Pulmonary artery endothelial cell (primary cell): ENCODE measurements around the gene CBX7. TPM values are rescaled to one million over a fixed set of nuclear protein-coding genes. Genes with fewer than 3 reads are reported as not detected.
"Not testable (repeated sequence)": the region's sequence is repeated elsewhere in the genome, so short reads cannot be mapped to it uniquely, and the experiment has no call there.

Experiments used
- DNase-seq: peaks from one replicate; pipeline ENCODE4 v3.0.0-alpha.2; 2011; ENCODE audit warnings: low read depth, low spot score
- total RNA-seq: library from RNA; depleted of rRNA; stranded (reverse); fragments of >200 nt; gene quantifications from 2 replicates; pipeline ENCODE4 v1.2.3, GENCODE V29; 2014

CBX7 gene
- total RNA-seq, 1 donor from 2014 or later, result 2.7 TPM

DNA sequence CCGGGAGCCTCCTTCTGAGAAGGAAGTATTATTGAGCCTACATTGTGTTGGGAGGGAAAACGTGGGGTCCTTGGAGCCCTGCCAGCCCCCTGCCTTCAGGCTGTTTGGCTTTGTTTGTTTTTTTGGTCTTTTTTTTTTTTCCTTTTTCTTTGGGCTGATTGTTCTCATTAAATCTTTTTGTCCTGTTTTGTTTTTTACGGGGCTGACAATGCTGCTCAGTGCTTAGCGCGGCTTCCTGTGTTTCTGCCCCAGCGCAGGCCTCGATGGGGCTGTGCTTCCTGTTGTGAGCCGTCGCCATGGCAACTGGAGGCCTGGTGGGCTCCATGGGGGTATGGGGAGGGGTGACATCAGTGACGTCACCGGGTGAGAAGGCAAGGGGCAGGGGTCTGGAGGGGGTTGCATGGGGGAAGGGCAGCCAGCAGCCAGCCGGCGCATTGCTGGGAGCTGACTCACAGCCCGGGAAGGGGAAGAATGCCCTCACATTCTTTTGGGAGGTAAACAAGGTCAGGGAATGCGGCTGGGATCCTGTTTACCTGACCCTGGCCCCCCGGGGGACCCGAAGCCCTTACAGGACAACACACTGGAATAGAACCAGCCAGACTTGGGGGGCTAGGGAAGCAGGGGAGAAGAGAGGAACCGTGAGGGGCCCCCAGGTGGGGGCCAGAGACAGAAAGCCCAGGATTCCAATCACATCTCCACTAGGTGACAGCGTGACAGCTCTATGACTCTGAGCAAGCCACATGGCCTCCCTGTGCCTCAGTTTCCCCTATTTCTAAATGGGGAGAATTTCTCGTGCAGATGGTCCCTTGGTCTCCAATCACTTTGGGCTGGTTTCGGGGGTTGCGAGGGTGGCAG, 22.2 kb upstream of the CBX7 start:
- DNase-seq, result peak; percentile 99

DNA sequence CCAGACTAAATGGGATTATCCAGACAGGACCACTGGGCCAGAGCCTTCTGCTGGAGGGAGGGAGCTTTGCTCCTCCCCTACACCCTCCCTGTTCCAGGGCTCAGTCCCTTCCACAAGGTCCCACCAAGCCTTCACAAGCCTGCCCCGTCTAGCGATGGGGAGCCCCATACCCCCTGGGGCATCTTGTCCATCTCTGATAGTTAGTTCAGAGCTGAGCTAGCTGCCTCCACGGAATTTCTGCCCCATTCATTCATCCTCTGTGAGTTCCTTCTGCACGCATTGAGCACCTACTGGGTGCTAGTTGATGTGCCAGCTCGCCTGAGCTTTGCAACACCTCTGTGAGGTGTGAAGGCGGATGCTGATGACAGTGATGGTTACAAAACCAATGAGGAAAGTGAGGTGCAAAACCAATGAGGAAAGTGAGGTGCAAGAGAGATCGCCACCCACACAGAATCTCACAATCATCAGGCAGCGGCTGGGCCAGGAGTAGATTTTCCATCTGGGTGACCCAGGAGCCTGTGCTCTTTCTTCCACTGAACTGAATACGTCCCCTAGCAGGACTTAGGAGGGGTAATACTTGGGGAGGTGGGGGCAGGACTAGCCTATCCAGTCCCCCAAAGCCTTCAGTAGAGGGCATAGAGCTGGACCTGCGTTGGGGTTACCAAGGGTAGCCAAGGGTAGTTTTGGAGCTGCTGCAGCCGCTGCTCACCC, 21.5 kb upstream of the CBX7 start:
- no peak for DNase-seq

DNA sequence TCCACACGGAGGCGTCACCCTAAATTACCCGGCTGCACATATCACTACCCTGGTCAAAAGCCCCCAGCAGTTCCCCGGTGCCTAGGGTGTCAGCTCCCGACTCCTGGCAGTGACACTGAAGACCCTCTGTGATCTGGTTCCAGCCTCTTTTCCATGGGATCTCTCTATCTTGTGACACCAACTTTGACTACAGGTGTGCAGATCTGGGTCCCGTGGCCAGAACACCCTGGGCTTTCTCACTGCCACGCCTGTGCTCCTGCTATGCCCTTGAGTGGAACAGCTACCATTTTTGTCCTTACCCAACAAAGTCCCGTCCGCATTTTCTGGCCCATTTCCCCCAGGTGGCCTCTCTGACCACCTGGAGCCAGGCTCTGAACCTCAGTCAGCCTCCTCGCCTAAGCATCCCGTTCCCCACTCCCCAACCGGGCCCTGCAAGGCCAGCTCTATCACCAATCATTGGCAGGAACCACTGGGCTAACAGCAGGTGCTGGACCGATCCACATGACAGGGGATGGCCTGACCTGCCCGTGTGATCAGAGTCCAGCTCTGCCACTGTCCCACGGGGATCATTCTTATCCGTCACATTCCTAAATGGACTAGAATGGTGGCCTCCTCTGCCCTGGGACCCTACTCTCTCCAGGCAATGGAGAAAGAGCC, 20.7 kb upstream of the CBX7 start:
- DNase-seq, result no peak

DNA sequence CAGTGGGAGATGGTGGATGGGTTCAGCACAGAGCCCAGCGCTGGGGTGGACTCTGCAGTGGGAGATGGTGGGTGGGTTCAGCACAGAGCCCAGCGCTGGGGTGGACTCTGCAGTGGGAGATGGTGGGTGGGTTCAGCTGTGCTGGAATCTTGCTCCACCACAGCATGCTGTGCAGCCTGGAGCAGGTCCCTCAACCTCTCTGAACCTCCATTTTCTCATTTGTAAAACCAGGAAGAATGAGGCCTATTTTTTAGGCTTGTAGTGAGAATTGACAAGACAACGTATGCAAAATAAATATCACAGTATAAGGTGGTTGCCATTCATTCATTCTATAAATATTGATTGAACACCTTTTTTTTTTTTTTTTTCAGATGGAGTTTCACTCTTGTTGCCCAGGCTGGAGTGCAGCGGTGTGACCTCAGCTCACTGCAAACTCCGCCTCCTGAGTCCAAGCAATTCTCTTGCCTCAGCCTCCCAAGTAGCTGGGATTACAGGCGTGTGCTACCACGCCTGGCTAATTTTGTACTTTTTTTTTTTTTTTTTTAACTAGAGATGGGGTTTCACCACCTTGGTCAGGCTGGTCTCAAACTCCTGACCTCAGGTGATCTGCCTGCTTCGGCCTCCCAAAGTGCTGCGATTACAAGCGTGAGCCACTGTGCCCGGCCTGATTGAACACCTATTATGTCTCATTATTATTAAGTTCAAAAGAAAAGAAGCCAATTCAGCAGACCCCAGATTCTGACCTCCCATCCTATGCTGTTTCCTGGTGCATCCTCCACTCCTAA, 20.0 kb upstream of the CBX7 start:
- DNase-seq, result not testable (repeated sequence)

DNA sequence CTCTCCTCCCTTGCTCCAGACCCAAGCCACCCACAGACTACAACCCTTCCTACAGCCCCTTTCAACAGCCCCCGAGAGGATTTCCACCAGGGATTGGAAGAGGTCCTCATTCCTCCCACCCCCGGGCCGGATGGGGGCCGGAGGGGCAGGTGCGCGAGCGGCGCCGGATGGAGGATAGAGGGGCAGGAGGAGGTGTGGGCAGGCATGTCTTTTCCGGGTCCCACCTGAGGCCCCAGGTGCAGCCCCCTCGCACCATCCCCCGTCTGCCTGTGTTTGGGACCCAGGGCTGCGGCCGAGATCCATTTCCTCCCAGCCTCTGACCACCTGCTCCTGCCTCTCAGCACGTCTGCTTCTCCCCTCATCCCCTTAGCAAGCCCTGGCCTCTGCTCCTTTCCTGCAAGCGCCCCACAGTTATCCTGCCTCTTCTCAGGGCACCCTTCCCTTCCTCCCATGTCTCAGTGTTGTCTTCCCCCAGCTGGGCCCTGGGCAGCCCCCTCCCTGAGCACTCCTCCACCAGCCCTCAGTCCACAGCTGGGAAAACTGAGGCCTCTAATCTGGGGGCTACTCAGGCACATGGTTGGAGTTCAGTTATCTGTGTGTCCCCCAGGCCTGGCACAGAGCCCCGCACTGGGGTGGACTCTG, 19.3 kb upstream of the CBX7 start:
- no peak for DNase-seq

DNA sequence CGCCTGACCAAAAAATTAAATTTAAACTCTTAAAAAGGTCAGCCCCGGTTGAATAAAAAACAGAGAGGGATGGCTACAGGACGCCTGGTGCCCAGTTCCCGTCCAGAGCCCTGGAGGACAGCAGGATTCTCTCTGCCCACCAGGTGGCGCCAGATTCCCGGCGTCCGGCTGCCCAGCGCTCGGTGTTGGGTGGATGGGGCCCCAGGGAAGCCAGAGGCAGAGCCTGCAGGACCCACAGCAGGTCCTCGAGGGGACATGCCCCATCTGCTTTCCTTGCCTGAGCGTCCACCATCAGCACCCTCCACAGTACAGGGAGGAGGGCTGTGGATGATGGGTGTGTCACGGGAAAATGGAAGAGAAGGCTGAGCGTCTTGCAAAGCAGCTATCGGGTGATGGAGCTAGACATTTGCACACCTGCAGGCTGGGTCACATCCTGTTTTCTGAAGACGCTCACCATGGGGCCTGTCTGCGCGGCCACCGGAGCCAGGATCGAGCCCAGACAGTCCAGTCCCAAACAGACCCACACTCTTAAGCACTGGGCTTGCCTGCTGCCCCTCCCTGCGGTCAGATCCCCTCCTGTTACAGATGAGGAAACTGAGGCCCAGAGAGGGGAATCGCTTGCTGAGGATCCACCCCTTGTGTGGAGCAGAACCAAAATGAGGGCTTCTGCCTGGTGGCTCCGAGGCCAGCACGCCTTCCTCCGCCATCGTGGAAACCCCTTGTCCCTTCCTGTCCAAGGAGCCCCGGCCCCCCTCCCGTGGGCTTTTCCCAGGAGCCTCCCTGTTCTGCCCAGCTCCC, 18.5 kb upstream of the CBX7 start:
- no peak for DNase-seq

DNA sequence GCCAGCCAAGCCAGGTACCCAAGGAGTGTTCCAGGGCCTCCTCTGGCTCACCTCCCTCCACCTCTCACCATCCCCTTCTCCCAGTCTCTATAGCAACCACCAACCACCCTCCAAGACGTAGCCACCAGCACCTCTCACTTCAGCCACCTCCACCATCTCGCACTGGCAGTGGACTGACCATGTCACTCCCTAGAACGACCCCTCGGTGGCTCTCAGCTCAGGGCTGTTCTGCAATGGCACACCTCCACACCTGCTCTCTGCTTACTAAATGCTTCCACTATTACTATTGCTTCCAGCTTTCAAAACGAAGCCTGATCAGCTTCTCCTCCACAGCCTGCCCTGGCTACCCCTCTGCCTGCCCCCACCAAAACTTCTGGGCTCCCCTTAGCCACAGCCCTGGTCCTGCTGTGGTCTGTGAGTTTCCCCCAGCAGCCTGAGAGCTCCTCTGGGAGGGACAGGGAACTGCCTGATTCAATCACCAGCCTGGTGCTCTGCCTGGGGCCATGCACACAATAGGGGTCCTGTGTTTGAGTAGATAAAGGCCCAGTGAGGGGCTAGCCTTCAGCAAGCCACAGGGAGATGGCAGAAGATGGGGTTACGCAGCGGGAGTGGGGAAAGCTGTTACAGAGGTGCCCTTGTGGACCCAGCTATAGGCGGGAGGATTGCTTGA, 17.5 kb upstream of the CBX7 start:
- no peak for DNase-seq

DNA sequence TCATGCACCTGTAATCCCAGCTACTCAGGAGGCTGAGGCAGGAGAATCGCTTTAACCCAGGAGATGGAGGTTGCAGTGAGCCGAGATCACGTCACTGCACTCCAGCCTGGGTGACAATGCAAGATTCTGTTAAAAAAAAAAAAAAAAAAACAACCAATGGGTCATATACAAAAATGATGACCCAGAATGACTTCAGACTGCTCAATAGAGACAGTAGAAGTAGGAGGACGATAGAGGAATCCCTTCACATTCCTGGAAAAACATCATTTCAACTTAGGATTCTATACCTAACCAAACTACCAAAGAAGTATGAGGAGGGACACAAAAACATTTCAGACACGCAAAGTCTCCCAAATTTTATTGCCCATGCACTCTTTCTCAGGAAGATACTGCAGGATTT, 14.1 kb upstream of the CBX7 start:
- DNase-seq, result no peak

DNA sequence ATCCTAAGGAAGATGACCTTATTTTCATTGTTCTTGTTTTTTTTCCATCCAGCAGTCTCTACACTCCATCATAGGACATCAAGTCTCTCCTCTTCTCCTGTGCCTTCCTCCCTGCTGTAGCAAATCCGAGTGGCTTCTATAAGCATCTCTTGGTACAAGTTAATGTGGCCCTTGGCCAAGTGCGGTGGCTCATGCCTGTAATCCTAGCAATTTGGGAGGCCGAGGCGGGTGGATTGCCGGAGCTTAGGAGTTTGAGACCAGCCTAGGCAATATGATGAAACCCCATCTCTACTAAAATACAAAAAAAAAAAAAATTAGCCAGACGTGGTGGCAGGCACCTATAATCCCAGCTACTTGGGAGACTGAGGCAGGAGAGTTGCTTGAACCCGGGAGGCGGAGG, 3.6 kb upstream of the CBX7 start:
- not testable (repeated sequence) for DNase-seq

DNA sequence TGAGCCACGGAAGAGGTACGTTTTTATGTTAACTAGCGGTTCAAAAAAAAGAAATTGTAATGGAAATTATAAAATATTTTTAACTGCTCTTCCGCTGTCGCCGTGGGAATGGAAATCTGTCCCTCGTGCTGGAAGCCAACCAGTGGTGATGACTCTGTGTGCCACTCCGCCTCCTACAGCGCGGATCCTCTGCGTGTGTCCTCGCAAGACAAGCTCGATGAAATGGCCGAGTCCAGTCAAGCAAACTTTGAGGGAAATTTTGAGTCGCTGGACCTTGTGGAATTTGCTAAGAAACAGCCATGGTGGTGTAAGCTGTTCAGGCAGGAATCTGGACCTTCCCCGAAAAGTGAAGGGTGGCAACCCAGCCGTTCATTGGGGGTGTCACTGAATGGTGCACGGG, 2.9 kb upstream of the CBX7 start:
- DNase-seq, result no peak

DNA sequence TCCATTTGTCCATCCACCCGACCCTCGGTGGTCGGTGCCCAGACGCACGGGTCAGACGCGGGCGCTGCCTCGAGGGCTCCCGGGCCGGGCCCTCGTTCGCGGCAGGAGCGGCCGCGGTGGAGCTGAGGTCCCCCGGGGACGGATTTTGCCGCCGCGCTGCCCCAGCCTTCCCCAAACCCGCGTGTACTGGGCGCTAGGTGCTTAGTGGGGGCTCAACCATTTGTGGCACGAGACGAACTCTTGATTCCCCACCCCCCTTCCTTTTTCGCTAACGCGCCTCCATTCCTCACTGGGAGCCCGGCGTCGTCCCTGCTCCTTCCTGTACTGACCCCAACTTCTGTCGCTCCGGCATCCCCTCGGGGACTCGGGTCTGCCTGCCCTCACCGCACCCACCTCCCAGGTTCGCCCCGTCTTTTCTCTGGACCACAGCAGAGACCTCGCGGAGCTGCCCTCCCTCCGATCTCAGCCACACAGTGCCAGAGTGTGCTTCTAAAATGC, 789 bp upstream of the CBX7 start:
- DNase-seq, result no peak

DNA sequence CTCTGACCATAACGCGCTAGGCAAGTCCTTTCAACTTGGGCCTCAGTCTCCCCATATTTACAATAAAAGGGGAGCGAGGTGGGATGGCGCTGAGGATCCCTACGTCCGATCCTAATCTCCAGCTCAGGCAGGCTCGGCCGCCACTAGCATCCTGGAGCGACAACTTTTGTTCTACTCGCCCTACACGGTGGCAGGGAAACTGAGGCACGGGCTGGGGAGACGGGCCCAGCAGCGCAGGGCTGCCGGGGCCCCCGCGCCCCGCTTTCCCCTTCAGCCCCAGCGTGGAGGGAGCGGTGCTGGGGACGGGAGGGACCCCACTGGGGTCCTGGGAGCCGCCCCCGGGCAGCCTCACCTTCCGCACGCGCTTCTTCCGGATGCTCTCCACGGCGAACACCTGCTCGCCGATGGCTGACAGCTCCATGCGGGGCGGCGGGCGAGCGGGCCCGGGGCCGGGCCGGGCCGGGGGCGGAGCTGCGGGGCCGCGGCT, 413 bp downstream of the CBX7 start:
- DNase-seq, result no peak

DNA sequence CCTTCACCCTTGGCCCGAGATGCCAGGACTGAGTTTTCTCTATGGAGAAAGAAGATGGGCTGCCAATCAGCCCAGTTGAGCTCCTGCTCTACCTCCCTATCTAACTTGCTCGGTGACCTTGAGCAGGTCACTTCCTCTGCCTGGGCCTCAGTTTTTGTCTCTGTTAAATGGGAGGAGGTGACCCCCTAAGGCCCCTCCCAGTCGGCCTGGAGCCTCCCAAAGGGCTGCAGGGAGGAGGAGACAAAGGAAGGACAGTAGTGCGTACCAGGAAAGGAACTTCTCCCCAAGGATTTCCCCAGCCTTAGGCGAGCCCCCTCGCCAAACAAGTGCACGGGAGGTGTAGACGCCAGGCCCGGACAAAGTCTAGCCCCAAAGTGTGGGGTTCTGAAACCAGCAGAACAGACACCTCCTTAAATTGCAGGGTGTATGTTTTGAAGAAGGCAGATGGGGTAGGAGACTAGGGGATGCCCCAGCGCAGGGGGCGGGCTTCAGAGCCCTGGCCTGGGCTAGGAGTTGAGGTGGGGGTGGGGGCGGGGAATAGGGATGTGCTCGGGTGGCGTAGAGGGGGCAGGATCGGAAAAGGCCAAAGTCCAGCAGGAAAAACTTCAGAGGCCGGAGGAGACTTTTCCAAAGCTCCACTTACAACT, 1.0 kb downstream of the CBX7 start:
- no peak for DNase-seq

DNA sequence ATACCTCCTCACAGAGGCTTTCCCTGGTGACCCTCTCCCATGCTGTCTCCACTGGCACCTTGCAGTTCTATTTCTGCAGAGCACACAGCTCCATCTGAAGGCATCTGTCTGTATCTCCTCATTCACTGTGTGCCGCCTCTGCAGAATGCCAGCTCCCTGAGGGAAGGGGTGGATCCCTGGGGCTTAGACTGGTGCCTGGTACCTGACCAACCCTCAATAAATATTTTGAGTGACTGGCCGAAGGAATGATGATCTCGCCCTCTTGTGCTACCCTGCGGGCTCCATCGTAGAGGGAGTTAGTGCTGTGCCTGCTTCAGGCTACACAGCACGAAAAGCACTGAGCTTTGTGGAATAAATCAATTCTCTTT, 1.6 kb downstream of the CBX7 start:
- DNase-seq, result no peak

DNA sequence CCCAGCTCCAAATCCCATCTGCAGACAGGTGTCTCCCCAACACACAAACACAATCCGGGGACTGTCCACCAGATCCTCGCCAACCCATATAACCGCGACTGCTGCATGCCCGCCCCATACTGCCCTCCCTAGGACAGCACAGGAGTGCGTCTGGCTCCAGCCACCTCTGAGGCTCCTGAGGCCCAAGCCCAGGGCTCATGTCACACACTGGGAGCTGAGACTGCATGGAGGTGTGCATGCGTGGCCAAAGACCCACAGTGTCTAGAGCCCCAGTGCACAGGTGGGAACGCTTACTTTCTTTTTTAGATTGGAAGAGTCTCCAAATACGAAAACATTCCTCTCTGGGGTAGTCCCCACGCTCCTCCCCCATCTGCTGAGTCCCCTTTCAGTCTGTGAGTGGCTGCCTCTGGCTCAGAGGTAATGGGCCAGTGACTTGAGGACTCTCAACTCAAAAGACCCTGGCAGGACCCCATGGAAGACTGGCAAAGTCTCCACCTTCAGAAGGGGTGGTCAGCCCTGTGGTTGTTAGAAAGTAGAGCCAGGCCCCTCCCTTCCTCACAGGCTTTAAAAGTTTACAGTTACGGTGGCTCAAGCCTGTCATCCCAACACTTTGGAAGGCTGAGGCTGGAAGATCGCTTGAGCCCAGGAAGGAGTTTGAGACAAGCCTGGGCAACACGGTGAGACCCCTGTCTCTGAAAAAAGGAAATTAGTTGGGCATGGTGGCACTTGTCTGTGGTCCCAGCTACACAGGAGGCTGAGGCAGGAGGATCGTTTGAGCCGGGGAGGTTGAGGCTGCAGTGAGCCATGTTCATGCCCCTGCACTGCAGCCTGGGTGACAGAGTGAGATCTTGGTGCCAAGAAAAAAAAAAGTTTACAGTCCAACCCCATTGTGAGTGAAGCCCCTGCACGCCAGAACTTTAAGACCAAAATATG, 2.3 kb downstream of the CBX7 start:
- DNase-seq, result no peak

DNA sequence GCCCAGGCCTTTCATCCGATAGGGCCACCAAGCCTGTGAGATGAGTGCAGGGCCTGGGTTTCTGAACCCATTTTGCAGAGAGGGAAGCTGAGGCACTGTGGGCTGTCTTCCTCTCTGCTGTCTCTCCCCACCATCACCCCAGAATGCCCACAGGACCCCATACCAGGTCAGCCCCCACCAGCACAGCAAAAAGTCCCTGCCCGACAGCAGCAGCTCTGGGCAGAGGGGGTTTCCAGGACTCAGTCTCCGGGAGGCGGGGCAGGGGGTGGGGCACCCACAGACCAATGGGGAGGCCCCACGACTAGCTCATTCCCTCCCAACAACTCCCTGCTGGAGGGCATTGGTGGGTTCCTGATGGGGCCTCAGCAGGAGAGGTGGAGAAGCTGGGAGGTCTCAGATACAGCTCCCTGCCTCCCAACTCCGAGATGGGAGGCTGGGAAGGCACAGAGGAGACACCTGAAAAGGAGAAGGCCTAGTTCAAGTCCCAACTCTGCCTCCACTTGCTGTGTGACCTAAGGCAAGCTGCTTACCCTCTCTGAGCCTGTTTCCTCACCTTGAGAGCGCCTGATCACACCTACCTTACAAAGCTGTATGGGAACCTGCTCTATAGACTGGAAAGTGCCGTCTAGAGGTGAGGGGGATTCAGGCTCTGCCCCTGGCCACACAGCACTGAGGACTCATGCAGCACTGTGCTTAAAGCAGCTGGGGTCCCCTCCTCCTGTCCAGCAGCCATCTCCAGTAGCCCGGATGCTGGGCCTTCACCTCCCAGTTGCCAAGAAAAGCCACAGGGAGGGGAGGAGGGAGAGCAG, 3.5 kb downstream of the CBX7 start:
- DNase-seq, result no peak
